AG10803 (cell line): ENCODE data around the gene GPHA2.
A peak's percentile ranks its signal among the peaks of the same experiment; 100 is the strongest.

ENCODE experiments used
- DNase-seq: peaks from one replicate; pipeline ENCODE4 v3.0.0; 2010; ENCODE audit warnings: low read depth
- H3K4me3 ChIP-seq: 2 replicates; pipeline ENCODE4 v1.5.1; 2011; ENCODE audit warnings: mild to moderate bottlenecking, low read length, control low read depth
- CTCF ChIP-seq: conservative IDR thresholded peaks from 2 replicates; pipeline ENCODE4 v1.5.1; 2011; ENCODE audit warnings: mild to moderate bottlenecking, low read length, control low read depth, inconsistent platforms

The GPHA2 gene

GRCh38 chr11:64929625-64930024 is 6.1 kb downstream of the GPHA2 start:
- TF ChIP-seq CTCF, result no peak
- no peak for DNase-seq
- H3K4me3 ChIP-seq, result no peak overlapping the region

GRCh38 chr11:64928957-64929356 is 6.7 kb downstream of the GPHA2 start:
- no peak for TF ChIP-seq CTCF
- H3K4me3 ChIP-seq, result no peak overlapping the region
- no peak for DNase-seq

- DNase-seq, result no peak
- no peak overlapping the region for H3K4me3 ChIP-seq
- no peak for TF ChIP-seq CTCF
Measured at GRCh38 chr11:64926689-64927088, 9.0 kb downstream of the GPHA2 start.

- no peak for DNase-seq
- H3K4me3 ChIP-seq, result peak overlapping the region; percentile 85
- no peak for TF ChIP-seq CTCF
Measured at GRCh38 chr11:64925536-64926436, 9.9 kb downstream of the GPHA2 start.

GRCh38 chr11:64924910-64925284 is 10.8 kb downstream of the GPHA2 start:
- TF ChIP-seq CTCF, result no peak
- DNase-seq, result no peak
- H3K4me3 ChIP-seq, result peak overlapping the region; percentile 85

GRCh38 chr11:64923944-64924909 is 11.5 kb downstream of the GPHA2 start, which contains the start of gene PPP2R5B:
Gene PPP2R5B (plus strand): TSS chr11:64924689. CDS start chr11:64925735, 1,046 bp downstream.
- TF ChIP-seq CTCF, result no peak
- H3K4me3 ChIP-seq, result peak within 1 kb of the TSS; percentile 85
- DNase-seq, result peak; percentile 93
